ENCODE measurements around the gene PODXL. TPM values are rescaled to one million over a fixed set of nuclear protein-coding genes. Genes with fewer than 3 reads are reported as not detected.

PODXL gene
- total RNA-seq, 6 experiments from 2014 or later: 10.4 to 23.2 (median 21.3) TPM

DNA sequence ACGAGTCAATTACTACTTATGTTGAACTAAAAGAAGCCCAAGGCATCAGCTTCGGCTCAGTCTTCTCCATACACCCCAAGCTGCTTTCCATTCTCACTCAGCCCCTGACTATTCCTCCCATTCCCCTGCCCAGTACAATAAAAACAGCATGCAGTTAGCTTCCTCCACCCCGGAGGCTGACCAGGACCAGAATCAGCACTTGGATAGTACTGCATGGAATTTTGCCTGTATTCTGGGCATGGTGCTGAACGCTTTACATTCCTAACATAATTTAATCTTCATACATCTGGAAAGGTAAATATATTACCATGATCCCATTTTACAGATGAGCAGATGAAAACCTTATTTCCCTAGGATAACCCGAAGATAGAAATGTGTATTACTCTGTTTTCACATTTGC, 7.5 kb upstream of the PODXL start:
- H3K27ac Mint-ChIP-seq: no peak overlapping the region
- TF ChIP-seq, protein P1, sequence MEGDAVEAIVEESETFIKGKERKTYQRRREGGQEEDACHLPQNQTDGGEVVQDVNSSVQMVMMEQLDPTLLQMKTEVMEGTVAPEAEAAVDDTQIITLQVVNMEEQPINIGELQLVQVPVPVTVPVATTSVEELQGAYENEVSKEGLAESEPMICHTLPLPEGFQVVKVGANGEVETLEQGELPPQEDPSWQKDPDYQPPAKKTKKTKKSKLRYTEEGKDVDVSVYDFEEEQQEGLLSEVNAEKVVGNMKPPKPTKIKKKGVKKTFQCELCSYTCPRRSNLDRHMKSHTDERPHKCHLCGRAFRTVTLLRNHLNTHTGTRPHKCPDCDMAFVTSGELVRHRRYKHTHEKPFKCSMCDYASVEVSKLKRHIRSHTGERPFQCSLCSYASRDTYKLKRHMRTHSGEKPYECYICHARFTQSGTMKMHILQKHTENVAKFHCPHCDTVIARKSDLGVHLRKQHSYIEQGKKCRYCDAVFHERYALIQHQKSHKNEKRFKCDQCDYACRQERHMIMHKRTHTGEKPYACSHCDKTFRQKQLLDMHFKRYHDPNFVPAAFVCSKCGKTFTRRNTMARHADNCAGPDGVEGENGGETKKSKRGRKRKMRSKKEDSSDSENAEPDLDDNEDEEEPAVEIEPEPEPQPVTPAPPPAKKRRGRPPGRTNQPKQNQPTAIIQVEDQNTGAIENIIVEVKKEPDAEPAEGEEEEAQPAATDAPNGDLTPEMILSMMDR (IDR thresholded peaks at IDR 0.05): no peak
- H3K9me3 Mint-ChIP-seq: no peaks in the 10 kb centered on the region; the same call in 1 of the 2 replicates
- peaks cover 9% of the 10 kb centered on the region for H3K27me3 Mint-ChIP-seq (ENCODE audit: insufficient read depth)
- DNase-seq: no peak
- H3K36me3 Mint-ChIP-seq (ENCODE audit: low read depth): no peaks in the 10 kb centered on the region
- H3K4me3 Mint-ChIP-seq: no peak overlapping the region
- H3K4me1 Mint-ChIP-seq (ENCODE audit: low read depth): no peaks in the 10 kb centered on the region

DNA sequence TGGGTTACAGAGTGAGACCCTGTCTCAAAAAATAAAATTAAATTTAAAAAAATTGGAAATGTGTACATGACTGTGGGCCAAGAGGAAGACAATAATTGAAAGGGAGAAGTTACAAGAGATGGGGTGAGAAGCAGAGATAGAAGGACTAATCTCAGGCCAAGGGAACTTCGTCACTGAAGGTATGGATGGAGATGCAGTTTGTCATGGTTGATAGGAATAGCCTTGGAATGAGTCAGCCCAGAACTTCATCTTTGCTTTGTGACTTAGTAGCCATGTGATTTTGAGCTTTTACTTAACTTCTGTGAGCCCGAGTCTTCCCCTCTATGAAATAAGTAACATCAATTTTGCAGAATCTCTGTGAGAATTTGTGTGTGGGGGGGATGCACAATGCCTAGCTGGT, 6.5 kb upstream of the PODXL start:
- Mint-ChIP-seq H3K36me3 (ENCODE audit: low read depth) (no peaks in the 10 kb centered on the region), H3K9me3 (no peaks in the 10 kb centered on the region; the same call in 1 of the 2 replicates), H3K4me3 (no peak overlapping the region), H3K4me1 (ENCODE audit: low read depth) (peaks cover 7% of the 10 kb centered on the region; the same call in 1 of the 2 replicates), H3K27me3 (ENCODE audit: insufficient read depth) (peaks cover 10% of the 10 kb centered on the region), H3K27ac (no peak overlapping the region)
- TF ChIP-seq, protein P1 (IDR thresholded peaks at IDR 0.05): no peak
- DNase-seq: peak; percentile 60

DNA sequence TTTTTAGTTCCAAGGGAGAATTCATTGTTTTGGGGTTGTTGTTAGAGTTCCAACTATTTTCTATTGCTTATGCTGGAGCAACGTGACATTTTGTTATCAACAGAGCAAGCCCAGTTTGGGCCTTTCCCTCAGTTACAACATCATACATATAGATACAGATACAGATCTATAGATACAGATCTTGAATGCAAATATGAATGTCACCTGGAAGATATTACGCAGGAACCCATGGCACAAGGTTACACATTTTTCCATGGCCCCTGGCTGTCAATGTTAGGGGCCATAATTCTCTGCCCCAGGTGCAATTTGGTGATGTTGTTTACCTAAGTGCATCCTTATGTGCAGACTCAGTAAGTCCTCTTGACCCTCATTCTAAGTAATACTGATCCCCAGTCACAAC, 3.6 kb upstream of the PODXL start:
- Mint-ChIP-seq H3K4me3 (no peak overlapping the region), H3K27ac (no peak overlapping the region), H3K4me1 (ENCODE audit: low read depth) (peaks cover 24% of the 10 kb centered on the region), H3K36me3 (ENCODE audit: low read depth) (no peaks in the 10 kb centered on the region), H3K9me3 (no peaks in the 10 kb centered on the region; the same call in 1 of the 2 replicates), H3K27me3 (ENCODE audit: insufficient read depth) (peaks cover 6% of the 10 kb centered on the region; the same call in 1 of the 2 replicates)
- TF ChIP-seq, protein P1 (IDR thresholded peaks at IDR 0.05): no peak
- DNase-seq: no peak

DNA sequence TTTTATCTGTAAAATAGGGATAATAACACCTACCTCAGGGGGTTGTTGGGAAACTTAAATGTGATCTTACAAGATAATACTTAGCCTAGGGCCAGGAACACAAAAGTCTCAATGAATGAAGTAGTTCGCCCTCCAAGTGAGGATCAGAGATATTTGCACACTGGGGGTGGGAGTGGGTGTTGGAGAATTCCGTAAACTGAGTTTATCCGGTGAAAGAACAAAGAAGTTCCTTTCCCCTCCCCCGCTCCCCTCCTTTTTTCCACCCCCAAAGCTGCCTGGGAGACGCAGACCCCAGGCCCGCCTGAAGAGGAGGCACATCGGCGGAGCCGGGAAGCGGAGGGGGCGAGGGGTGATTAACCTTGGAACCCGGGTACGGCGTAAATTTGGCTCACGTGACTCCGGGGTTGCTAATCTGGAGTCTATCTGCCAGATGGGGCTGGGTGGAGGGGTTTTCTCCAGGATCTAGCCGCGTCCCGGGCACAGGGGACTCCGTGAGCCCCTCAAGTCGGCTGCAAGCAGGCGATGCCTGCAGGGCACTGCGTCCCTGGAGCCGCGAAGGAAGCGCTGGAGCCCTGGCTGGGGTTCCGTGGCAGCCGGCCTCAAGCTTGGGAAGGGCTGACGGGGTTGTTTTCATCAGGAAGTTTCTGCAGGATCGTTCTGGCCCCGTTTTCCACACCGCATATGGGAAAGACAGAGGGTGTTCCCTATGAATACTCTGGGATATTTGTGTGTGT, 1.4 kb upstream of the PODXL start:
- Mint-ChIP-seq H3K9me3 (no peaks in the 10 kb centered on the region; the same call in 1 of the 2 replicates), H3K36me3 (ENCODE audit: low read depth) (no peaks in the 10 kb centered on the region), H3K27me3 (ENCODE audit: insufficient read depth) (peaks cover 2% of the 10 kb centered on the region; the same call in 1 of the 2 replicates), H3K4me3 (peak overlapping the region; percentile 77), H3K4me1 (ENCODE audit: low read depth) (peaks cover 46% of the 10 kb centered on the region), H3K27ac (peak overlapping the region; percentile 39)
- no peak for DNase-seq
- TF ChIP-seq, protein P1 (IDR thresholded peaks at IDR 0.05): no peak

DNA sequence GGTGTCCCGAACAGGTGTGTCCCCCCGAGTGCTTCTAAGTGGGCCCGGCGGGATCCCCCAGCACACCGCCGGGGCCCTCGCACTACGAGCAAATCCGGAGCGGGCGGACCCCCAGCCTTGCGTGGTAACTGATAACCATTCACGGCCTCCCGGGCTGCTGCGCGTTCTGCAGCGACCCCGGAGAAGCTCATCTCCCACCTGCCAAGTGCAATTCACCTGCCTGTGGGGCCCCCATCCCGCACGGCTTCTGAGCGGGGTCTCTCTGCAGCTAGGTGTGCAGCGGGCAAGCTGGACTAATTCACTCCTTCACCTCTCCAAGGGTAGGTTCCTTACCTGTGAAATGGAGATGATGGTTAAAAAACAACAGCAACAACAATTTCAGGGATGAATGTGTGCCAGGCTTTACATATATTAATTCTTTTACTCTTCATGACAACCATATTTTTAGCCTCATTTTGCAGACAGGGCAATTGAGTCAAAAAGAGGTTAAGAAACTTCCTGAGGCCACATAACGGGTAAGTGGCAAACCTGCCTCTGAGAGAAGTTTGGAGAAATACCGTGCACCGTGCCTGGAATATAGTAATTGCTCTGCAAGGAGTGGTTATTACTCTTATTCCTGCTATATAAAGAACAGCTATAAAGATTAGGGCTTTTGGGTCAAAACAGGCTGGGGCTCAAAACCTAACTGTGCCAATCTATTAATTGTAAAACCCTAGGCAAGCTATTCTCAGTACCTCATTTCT, 652 bp upstream of the PODXL start:
- Mint-ChIP-seq H3K36me3 (ENCODE audit: low read depth) (no peaks in the 10 kb centered on the region), H3K27me3 (ENCODE audit: insufficient read depth) (peaks cover 2% of the 10 kb centered on the region; the same call in 1 of the 2 replicates), H3K4me1 (ENCODE audit: low read depth) (peaks cover 53% of the 10 kb centered on the region), H3K4me3 (peak overlapping the region; percentile 77), H3K9me3 (no peaks in the 10 kb centered on the region; the same call in 1 of the 2 replicates), H3K27ac (no peak overlapping the region)
- no peak for DNase-seq
- TF ChIP-seq, protein P1 (IDR thresholded peaks at IDR 0.05): no peak
